ENCODE measurements around the gene ARID3A. TPM values are rescaled to one million over a fixed set of nuclear protein-coding genes. Genes with fewer than 3 reads are reported as not detected.

Gene ARID3A
- total and polyA plus RNA-seq, 2 of the 8 experiments (the other 6 are each of a cell fraction or from before 2014, with no cell fraction given) = 40.5 to 77.4 TPM

- CTCF ChIA-PET (ENCODE audit: partially characterized antibody) = interaction anchor here (2.3 kb wide), 1 partner anchor 11 kb away, joined by 8 read pairs; no protein-coding TSS in a partner anchor
- no peaks in the 10 kb centered on the region for H3K9me3 ChIP-seq (ENCODE audit: insufficient read depth in 2 of 2, low read depth in 1 of 2, low read length in 1 of 2)
- H3K79me2 ChIP-seq (ENCODE audit: control insufficient read depth in 1 of 2, insufficient read depth in 2 of 2, low read length in 2 of 2) = peaks cover 27 to 49% of the 10 kb centered on the region in 2 experiments
- TF ChIP-seq HDAC2 (IDR thresholded peaks at IDR 0.05; ENCODE audit: borderline replicate concordance in 1 of 2, low read depth in 2 of 2, low read length in 2 of 2) (peak in 1 of 2 experiments; percentile 75; a peak in 1 of 4 replicates), RAD21 (IDR thresholded peaks at IDR 0.05 in 1 of 2, conservative IDR thresholded peaks at IDR 0.05 in 1 of 2; ENCODE audit: low read depth in 2 of 2, low read length in 2 of 2) (peak in 1 of 2 experiments; percentile 8; a peak in 1 of 4 replicates), YY1 (IDR thresholded peaks at IDR 0.05; ENCODE audit: low read depth, low read length) (peak; percentile 97), SP2 (IDR thresholded peaks at IDR 0.05; ENCODE audit: low read length) (peak; percentile 66), SIN3A (conservative IDR thresholded peaks at IDR 0.05 in 1 of 2, IDR thresholded peaks at IDR 0.05 in 1 of 2; ENCODE audit: low read depth in 1 of 2, low read length in 2 of 2) (peak; percentile 60 to 81; a peak in 2 of 4 replicates), HDAC6 (IDR thresholded peaks at IDR 0.05; ENCODE audit: low read depth, low read length) (no peak), ATF2 (IDR thresholded peaks at IDR 0.05; ENCODE audit: low read length) (no peak), EP300 (IDR thresholded peaks at IDR 0.05; ENCODE audit: borderline replicate concordance in 1 of 2, low read depth in 2 of 2, low read length in 2 of 2) (peak in 1 of 2 experiments; percentile 62; a peak in 1 of 3 replicates)
Observed at GRCh38 chr19:1020868-1021425, 95.1 kb downstream of the ARID3A start, which contains the start of gene TMEM259. TSS of gene TMEM259 (minus strand) at chr19:1021123. CDS start at chr19:1020996, 127 bp downstream.

More at GRCh38 chr19:1020868-1021425, 95.1 kb downstream of the ARID3A start, which contains the start of gene TMEM259:
- whole genome bisulfite sequencing, 2 experiments (ENCODE audit: extremely low coverage in 1 of 2, insufficient coverage in 1 of 2, insufficient read length in 1 of 2, insufficient replicate concordance in 2 of 2, low coverage in 1 of 2, low lambda C conversion rate in 2 of 2, missing lambda C conversion rate in 1 of 2) = 1% methylated on average over 68 of the region's 68 CpGs; no CpG with 5 or more reads in 1 of the 2 experiments
- POLR2A ChIA-PET (ENCODE audit: partially characterized antibody) = interaction anchor here (0.9 to 12.8 kb wide), 17 partner anchors 8 to 155 kb away, joined by 3 to 509 read pairs (median 5); partner anchors contain the start of genes ABCA7, ARHGAP45 and CNN2
- FAIRE-seq = no peak
- peak within 1 kb of the TSS; percentile 96 for H3K27ac ChIP-seq (ENCODE audit: low read depth, low read length)
- H3K4ac ChIP-seq (replicated peaks; ENCODE audit: insufficient read length, low read depth, low read length) = peak within 1 kb of the TSS; percentile 34
- peak within 1 kb of the TSS; percentile 61; the same call in 1 of the 2 replicates for H2BK15ac ChIP-seq (ENCODE audit: low read length)
- no peak within 1 kb of the TSS; the same call in 1 of the 2 replicates for H3K18ac ChIP-seq (ENCODE audit: extremely low read depth, low read length)
- no peak within 1 kb of the TSS for H3K23ac ChIP-seq (ENCODE audit: insufficient read length)
- peak within 1 kb of the TSS; percentile 44; the same call in 1 of the 2 replicates for H2AK5ac ChIP-seq (ENCODE audit: low read depth, low read length)
- peaks cover 24 to 36% of the 10 kb centered on the region in 2 experiments for H4K20me1 ChIP-seq (replicated peaks in 1 of 2; ENCODE audit: control insufficient read depth in 1 of 2, insufficient read depth in 2 of 2, low read length in 2 of 2)
- H3K4me1 ChIP-seq (replicated peaks in 1 of 4; ENCODE audit: control insufficient read depth in 3 of 4, insufficient read depth in 4 of 4, low read length in 3 of 4) = peaks cover 0 to 31% (median 20%) of the 10 kb centered on the region in 4 experiments; a peak in 5 of 7 replicates
- peaks cover 18% of the 10 kb centered on the region for H3K79me1 ChIP-seq (ENCODE audit: low read depth, low read length)
- H3K23me2 ChIP-seq (ENCODE audit: low read depth, low read length) = peaks cover 9% of the 10 kb centered on the region
- H3K56ac ChIP-seq (replicated peaks; ENCODE audit: insufficient read length, low read depth, low read length) = peak within 1 kb of the TSS; percentile 43
- H3K9ac ChIP-seq (replicated peaks in 1 of 4; ENCODE audit: extremely low read depth in 1 of 4, low read depth in 3 of 4, low read length in 3 of 4) = peak within 1 kb of the TSS; percentile 69 to 89 (median 82)
- no peak within 1 kb of the TSS for H2BK20ac ChIP-seq (ENCODE audit: low read length)
- DNase-seq (ENCODE audit: low read depth in 1 of 2, low spot score in 2 of 2) = peak; percentile 89 to 97
- peak within 1 kb of the TSS; percentile 92; the same call in 1 of the 2 replicates for H4K8ac ChIP-seq (ENCODE audit: extremely low read depth, insufficient read depth, low read length)
- no peak within 1 kb of the TSS for H3K14ac ChIP-seq (ENCODE audit: insufficient read length)
- no peak within 1 kb of the TSS for H2AFZ ChIP-seq (ENCODE audit: low read length)
- H2BK12ac ChIP-seq (ENCODE audit: low read depth, low read length) = peak within 1 kb of the TSS; percentile 65; the same call in 1 of the 2 replicates
- H2BK120ac ChIP-seq (replicated peaks; ENCODE audit: low read depth, low read length) = no peak within 1 kb of the TSS
- peak within 1 kb of the TSS; percentile 9 for H4K5ac ChIP-seq (ENCODE audit: insufficient read length, low read depth, low read length)
- peak within 1 kb of the TSS; percentile 77 for H4K91ac ChIP-seq (replicated peaks; ENCODE audit: insufficient read length, low read length)
- peak within 1 kb of the TSS; percentile 93 to 98 for H3K4me2 ChIP-seq (ENCODE audit: insufficient read depth in 1 of 2, low read depth in 2 of 2, low read length in 2 of 2)
- peak within 1 kb of the TSS; percentile 97 for H2BK5ac ChIP-seq (ENCODE audit: low read depth, low read length)
- no peaks in the 10 kb centered on the region for H3K27me3 ChIP-seq (replicated peaks in 1 of 4; ENCODE audit: control insufficient read depth in 3 of 4, extremely low read depth in 1 of 4, insufficient read depth in 3 of 4, low read length in 3 of 4)
- no peaks in the 10 kb centered on the region for H3K36me3 ChIP-seq (ENCODE audit: control insufficient read depth in 2 of 4, insufficient read depth in 4 of 4, low read length in 3 of 4)
- H3K4me3 ChIP-seq (ENCODE audit: extremely low read depth in 1 of 4, insufficient read depth in 2 of 4, low read depth in 3 of 4, low read length in 4 of 4) = peak within 1 kb of the TSS; percentile 84 to 97 (median 94)
